HG02623 (cell line): ENCODE results near the gene RNF34.

ENCODE experiments used
- ATAC-seq: cut with Tn5 transposase; IDR thresholded peaks from one replicate; pipeline ENCODE4 v1.9.1; 2021; ENCODE audit warnings: moderate library complexity; ENCODE audit not compliant: unreplicated experiment

RNF34 gene

DNA sequence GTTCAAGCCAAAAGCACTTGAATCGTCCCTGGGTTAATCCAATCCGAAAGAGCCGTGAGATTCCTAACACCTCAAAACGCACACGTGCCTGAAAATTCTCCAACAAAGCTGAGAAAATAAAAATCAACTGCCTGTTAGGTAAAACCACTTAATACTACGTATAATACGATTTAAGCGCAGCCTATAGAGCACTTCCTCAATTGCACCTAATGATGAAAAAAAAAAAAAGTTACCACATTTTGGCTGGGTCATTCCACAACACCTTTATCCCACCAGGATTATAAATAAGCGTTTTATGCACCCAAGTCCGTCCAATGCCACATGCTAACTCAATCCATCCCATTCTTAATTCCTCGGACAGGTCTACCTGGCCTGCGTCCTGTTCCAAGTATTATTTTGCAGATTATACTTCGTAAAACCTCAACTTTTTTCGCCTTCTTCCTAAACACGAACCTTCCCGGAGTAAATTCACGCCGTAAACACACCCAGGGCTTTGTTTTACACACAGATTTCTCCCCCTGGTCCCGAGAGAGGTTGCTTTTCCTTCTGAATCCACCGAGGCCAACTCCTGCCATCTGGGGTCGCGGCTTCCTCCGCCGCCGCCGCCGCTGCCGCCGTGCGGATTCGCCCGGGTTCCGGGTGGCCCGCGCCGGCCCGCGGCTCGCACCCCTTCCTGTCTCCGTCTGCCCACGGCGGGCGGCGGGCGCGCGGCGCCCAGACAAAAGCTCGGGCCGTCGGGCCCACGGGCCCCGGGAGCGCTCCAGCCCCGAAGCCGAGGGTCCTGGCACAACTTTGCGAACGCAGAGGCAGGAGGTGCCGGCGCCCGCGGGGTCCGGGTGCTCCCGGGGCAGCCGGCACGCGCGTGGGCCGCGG lies 66.2 kb downstream of the RNF34 start:
- peak; percentile 11 for ATAC-seq

GRCh38 chr12:121466794-121467637 lies 67.1 kb downstream of the RNF34 start:
- peak; percentile 79 for ATAC-seq

GRCh38 chr12:121467638-121468498 lies 68.0 kb downstream of the RNF34 start:
- ATAC-seq = peak; percentile 1

DNA sequence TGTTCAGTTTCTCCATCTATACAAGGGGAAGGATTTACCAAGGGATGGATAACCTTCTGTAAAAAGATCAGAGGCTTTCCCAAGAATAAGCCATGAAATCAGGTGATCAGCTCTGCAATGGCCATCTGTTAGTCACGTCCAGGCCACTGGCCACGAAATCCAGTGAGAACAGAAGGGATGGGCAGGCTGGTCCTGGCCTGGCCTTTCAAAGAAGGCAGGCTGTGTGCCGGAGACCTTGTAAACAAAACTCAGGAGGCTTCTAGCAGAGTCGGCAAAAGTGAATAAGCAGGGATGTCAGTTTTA lies 68.5 kb downstream of the RNF34 start:
- no peak for ATAC-seq

DNA sequence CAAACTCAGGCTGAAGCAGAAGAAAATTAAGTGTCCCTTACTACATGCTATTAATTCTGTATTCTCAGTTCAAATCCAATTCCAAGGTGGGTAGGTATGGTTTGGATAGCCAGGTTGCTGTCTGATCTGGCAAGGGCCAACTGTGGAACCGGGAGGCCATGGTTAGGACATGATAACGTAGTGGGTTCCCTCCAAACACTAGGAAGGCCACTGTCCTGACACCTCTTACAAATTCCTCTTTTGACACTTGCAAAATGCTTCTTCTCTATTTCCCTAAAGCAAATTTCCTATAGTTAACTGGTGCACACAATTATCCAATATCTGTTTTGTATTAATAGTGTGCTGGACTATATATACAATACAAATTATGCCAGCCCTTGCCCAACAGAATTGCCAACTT lies 70.8 kb downstream of the RNF34 start:
- no peak for ATAC-seq

- no peak for ATAC-seq
Observed at GRCh38 chr12:121472150-121472905, 72.4 kb downstream of the RNF34 start.
